ENCODE results near the gene PECR. TPM values are rescaled to one million over a fixed set of nuclear protein-coding genes. Genes with fewer than 3 reads are reported as not detected.
A peak's percentile ranks its signal among the peaks of the same experiment; 100 is the strongest.

PECR gene
- total and polyA plus RNA-seq, 2 of the 13 experiments (the other 11 are each of a cell fraction or from before 2014, with no cell fraction given), result 151 to 153 TPM

- TF ChIP-seq ZNF737 (CRISPR knock-in tag; IDR thresholded peaks at IDR 0.05; ENCODE audit: borderline replicate concordance) (no peak), ZNF382 (CRISPR knock-in tag; IDR thresholded peaks at IDR 0.05; ENCODE audit: borderline replicate concordance) (no peak), TFE3 (CRISPR knock-in tag; IDR thresholded peaks at IDR 0.05) (peak; percentile 33; the same call in 1 of the 2 replicates), ZNF460 (CRISPR knock-in tag; IDR thresholded peaks at IDR 0.05; ENCODE audit: borderline replicate concordance) (no peak), ZFY (CRISPR knock-in tag; IDR thresholded peaks at IDR 0.05) (peak; percentile 100), ZNF10 (CRISPR knock-in tag; IDR thresholded peaks at IDR 0.05; ENCODE audit: borderline replicate concordance, low read depth) (no peak), NFYC (CRISPR knock-in tag; IDR thresholded peaks at IDR 0.05) (no peak; the same call in none of the 2 replicates), ZFP1 (CRISPR knock-in tag; IDR thresholded peaks at IDR 0.05) (no peak), GLI4 (CRISPR knock-in tag; IDR thresholded peaks at IDR 0.05; ENCODE audit: borderline replicate concordance) (peak; percentile 95; the same call in 1 of the 2 replicates), MAFK (conservative IDR thresholded peaks at IDR 0.05 in 1 of 2, IDR thresholded peaks at IDR 0.05 in 1 of 2; ENCODE audit: low read length in 2 of 2) (no peak; a peak in 1 of 4 replicates), ZFP91 (CRISPR knock-in tag; IDR thresholded peaks at IDR 0.05; ENCODE audit: borderline replicate concordance) (peak; percentile 92), ZNF574 (CRISPR knock-in tag; IDR thresholded peaks at IDR 0.05) (peak; percentile 96), THAP9 (CRISPR knock-in tag; IDR thresholded peaks at IDR 0.05; ENCODE audit: borderline replicate concordance) (peak; percentile 95), ZNF280D (CRISPR knock-in tag; IDR thresholded peaks at IDR 0.05) (peak; percentile 78; the same call in 1 of the 2 replicates), ZNF850 (CRISPR knock-in tag; conservative IDR thresholded peaks at IDR 0.05) (no peak)
Measured at GRCh38 chr2:216108967-216109921, 27.6 kb upstream of the PECR start, which contains the start of gene XRCC5 (continued).
